ENCODE data around the gene PNP.
"Not testable (repeated sequence)": the region's sequence is repeated elsewhere in the genome, so short reads cannot be mapped to it uniquely, and the experiment has no call there.

PNP gene

DNA sequence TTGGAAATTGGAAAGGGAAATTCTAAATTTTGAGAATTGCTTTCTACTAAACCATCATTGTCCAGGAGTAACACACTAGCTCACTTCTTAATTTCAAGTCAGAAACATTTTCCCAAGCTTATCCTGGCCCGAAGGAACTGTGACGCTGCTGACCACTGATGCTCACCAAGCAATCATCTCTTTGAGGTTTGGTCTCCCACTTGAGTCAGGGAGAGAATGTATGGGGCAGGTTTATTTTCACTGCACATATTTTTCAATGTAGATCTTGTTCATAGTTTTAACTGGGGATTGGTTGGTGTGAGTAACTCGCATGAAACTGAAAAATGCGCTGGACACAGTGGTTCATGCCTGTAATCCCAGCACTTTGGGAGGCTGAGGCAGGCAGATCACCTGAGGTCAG lies 23.3 kb downstream of the PNP start:
- no peak for DNase-seq (ENCODE audit: low read depth)

- no peak for DNase-seq (ENCODE audit: low read depth)
Measured at GRCh38 chr14:20493634-20494033, 24.4 kb downstream of the PNP start.

- DNase-seq (ENCODE audit: low read depth): peak; percentile 38
Measured at GRCh38 chr14:20494935-20495766, 25.9 kb downstream of the PNP start.

DNA sequence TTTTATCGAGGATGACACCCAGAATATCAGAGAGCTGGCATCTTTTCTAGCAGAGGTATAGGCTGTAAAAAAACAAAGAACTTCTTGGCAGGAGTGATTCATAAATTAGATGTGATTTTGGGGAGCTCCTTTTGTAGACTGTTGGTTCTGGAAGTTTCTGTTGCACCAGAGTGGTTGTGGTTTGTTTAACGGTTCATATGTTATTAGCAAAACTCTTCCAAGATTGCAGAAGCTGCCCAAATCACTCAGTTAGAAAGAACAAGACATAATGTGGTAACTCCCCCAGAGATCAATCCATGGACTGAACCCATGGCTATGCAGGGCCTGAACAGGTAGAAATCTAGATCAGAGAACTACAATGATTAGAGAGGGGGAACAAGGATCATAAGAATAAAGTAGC lies 29.4 kb downstream of the PNP start:
- no peak for DNase-seq (ENCODE audit: low read depth)

DNA sequence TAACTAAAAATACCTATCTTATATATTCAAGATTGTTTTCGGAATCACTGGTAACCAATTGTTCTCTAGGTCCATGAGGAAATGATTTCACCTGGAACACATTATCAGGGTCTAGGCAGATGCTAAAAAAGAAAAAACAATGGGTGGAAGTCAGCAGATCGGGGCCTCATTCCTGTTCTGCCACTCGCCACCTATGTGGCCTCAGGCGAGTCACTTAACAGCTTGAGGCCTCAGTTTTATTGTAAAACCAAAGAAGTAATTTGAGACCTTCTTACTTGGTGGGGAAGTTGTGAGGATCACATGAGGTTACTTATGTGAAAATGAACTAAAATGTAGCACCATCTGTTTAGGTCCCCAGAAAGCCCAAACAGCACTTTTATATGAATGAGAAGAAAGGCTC lies 29.9 kb downstream of the PNP start:
- DNase-seq (ENCODE audit: low read depth): no peak

- no peak for DNase-seq (ENCODE audit: low read depth)
Measured at GRCh38 chr14:20499881-20500280, 30.7 kb downstream of the PNP start.

- DNase-seq (ENCODE audit: low read depth): peak; percentile 27
Measured at GRCh38 chr14:20501346-20501745, 32.1 kb downstream of the PNP start.

- DNase-seq (ENCODE audit: low read depth): no peak
Measured at GRCh38 chr14:20503898-20504297, 34.7 kb downstream of the PNP start.

GRCh38 chr14:20506276-20506675 lies 37.1 kb downstream of the PNP start:
- DNase-seq (ENCODE audit: low read depth): not testable (repeated sequence)

- not testable (repeated sequence) for DNase-seq (ENCODE audit: low read depth)
Measured at GRCh38 chr14:20506752-20507151, 37.5 kb downstream of the PNP start.

DNA sequence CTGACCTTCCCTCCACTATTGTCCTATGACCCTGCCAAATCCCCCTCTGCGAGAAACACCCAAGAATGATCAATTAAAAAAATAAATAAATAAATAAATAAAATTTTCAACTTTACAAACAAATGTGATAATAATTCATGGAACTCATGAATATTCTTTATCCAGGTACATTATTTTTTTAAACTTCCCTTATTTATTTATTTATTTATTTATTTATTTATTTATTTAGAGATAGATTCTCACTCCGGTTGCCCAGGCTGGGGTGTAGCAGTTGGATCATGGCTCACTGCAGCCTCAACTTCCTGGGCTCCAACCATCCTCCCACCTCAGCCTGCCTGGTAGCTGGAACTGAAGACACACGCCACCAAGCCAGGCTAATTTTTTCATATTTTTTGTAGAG lies 38.3 kb downstream of the PNP start:
- not testable (repeated sequence) for DNase-seq (ENCODE audit: low read depth)

- no peak for DNase-seq (ENCODE audit: low read depth)
Measured at GRCh38 chr14:20508367-20508766, 39.2 kb downstream of the PNP start.

GRCh38 chr14:20512177-20512905 lies 43.1 kb downstream of the PNP start:
- peak; percentile 7 for DNase-seq (ENCODE audit: low read depth)

- DNase-seq (ENCODE audit: low read depth): peak; percentile 8
Measured at GRCh38 chr14:20515846-20516245, 46.6 kb downstream of the PNP start.

- peak; percentile 44 for DNase-seq (ENCODE audit: low read depth)
Measured at GRCh38 chr14:20516921-20517320, 47.7 kb downstream of the PNP start.

DNA sequence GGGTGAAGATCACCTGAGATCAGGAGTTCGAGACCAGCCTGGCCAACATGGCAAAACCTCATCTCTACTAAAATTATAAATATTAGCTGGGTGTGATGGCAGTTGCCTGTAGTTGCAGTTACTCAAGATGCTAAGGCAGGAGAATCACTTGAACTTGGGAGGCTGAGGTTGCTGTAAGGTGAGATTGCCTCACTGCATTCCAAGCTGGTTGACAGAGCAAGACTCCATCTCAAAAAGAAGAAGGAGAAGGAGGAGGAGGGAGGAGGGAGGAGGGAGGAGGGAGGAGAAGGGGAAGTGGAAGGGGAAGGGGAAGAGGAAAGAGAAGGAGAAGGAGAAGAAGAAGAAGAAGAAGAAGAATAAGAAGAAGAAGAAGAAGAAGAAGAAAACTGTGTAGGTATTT lies 53.1 kb downstream of the PNP start:
- DNase-seq (ENCODE audit: low read depth): no peak

- DNase-seq (ENCODE audit: low read depth): no peak
Measured at GRCh38 chr14:20524027-20524426, 54.8 kb downstream of the PNP start.

All from ELR (cell line).